H1 (cell line): ENCODE measurements around the gene RNASE7. TPM values are rescaled to one million over a fixed set of nuclear protein-coding genes. Genes with fewer than 3 reads are reported as not detected.

Experiments used
- BACH1 ChIP-seq: IDR thresholded peaks from 2 replicates; pipeline ENCODE4 v1.6.1; 2012; ENCODE audit warnings: low read length, improper control_type of control experiment
- CREB1 ChIP-seq: IDR thresholded peaks from 2 replicates; pipeline ENCODE4 v1.6.1; 2012; ENCODE audit warnings: inconsistent platforms
- EGR1 ChIP-seq: IDR thresholded peaks from 2 replicates; pipeline ENCODE4 v1.6.1; 2011; ENCODE audit warnings: low read depth, low read length, borderline replicate concordance
- NANOG ChIP-seq: IDR thresholded peaks from 2 replicates; pipeline ENCODE4 v1.6.1; 2011; ENCODE audit warnings: low read length, low read depth, mild to moderate bottlenecking, inconsistent platforms; ENCODE audit not compliant: insufficient read depth, poor library complexity, severe bottlenecking
- PHF8 ChIP-seq: fragments of 200-600 bp; sonication (generic); conservative IDR thresholded peaks from 2 replicates; pipeline ENCODE4 v1.7.1; 2012; ENCODE audit warnings: low read depth, mild to moderate bottlenecking, inconsistent platforms, low read length, moderate library complexity
- RBBP5 ChIP-seq: IDR thresholded peaks from 2 replicates; pipeline ENCODE4 v1.7.1; 2012; ENCODE audit warnings: low read depth, mild to moderate bottlenecking, inconsistent platforms, low read length, moderate library complexity, borderline replicate concordance
- SP1 ChIP-seq: IDR thresholded peaks from 2 replicates; pipeline ENCODE4 v1.6.1; 2011; ENCODE audit warnings: low read depth, low read length
- SUZ12 ChIP-seq: fragments of 200-600 bp; sonication (generic); IDR thresholded peaks from 2 replicates; pipeline ENCODE4 v1.6.1; 2012; ENCODE audit warnings: mild to moderate bottlenecking, inconsistent platforms, low read length, moderate library complexity, mixed read lengths
- polyA plus RNA-seq, 7 experiments: library from polyadenylated mRNA; depleted of rRNA in 3 of 7; stranded (reverse) in 5 of 7; unstranded in 2 of 7; fragments of >200 nt in 5 of 7; fragments of 200-250 nt in 2 of 7; gene quantifications; 1 replicate in 5 of 7; 2 replicates in 1 of 7; 4 replicates in 1 of 7; pipeline versions ENCODE4 v1.2.1 to v1.2.3, GENCODE V29; 2011 to 2013; ENCODE audit warnings: missing spikeins in 2 of 7, mixed read lengths in 2 of 7
- total RNA-seq: library from RNA; stranded (reverse); fragmentation: NEBNext Ultra II Directional; extraction: Animal tissue kit (Norgen Biotek cat#: 25700); gene quantifications from 2 replicates; pipeline ENCODE4 v1.2.1, GENCODE V29; 2021
- TF ChIP-seq, protein P1 (sequence below): fragments of 300-600 bp; sonication (generic); IDR thresholded peaks from 2 replicates; pipeline ENCODE4 v1.7.1; 2012; ENCODE audit warnings: low read length, moderate library complexity, mild to moderate bottlenecking, inconsistent platforms; ENCODE audit not compliant: insufficient replicate concordance

RNASE7 gene
- total and polyA plus RNA-seq, 2 of the 8 experiments (the other 6 are each of a cell fraction or from before 2014, with no cell fraction given) = not detected

DNA sequence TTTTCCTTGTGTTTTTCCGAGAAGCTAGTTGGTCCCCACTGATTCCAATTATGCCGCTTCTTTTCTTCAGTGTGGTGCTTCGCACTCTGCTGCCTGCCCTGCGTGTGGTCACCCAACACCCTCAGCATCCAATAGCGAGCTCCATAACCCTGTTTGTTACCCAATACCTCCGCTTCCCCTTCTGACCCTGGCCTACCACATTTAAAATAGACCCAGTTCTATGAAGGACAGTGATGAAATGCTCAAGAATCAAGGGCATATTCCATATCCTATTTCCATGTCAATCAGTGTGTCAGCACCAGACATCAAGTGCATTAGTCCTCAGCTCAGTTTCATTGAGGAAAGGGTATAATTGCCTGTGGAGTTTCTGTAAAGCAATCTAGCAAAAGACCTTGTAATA lies 26.9 kb upstream of the RNASE7 start (continued):
- TF ChIP-seq, protein P1, sequence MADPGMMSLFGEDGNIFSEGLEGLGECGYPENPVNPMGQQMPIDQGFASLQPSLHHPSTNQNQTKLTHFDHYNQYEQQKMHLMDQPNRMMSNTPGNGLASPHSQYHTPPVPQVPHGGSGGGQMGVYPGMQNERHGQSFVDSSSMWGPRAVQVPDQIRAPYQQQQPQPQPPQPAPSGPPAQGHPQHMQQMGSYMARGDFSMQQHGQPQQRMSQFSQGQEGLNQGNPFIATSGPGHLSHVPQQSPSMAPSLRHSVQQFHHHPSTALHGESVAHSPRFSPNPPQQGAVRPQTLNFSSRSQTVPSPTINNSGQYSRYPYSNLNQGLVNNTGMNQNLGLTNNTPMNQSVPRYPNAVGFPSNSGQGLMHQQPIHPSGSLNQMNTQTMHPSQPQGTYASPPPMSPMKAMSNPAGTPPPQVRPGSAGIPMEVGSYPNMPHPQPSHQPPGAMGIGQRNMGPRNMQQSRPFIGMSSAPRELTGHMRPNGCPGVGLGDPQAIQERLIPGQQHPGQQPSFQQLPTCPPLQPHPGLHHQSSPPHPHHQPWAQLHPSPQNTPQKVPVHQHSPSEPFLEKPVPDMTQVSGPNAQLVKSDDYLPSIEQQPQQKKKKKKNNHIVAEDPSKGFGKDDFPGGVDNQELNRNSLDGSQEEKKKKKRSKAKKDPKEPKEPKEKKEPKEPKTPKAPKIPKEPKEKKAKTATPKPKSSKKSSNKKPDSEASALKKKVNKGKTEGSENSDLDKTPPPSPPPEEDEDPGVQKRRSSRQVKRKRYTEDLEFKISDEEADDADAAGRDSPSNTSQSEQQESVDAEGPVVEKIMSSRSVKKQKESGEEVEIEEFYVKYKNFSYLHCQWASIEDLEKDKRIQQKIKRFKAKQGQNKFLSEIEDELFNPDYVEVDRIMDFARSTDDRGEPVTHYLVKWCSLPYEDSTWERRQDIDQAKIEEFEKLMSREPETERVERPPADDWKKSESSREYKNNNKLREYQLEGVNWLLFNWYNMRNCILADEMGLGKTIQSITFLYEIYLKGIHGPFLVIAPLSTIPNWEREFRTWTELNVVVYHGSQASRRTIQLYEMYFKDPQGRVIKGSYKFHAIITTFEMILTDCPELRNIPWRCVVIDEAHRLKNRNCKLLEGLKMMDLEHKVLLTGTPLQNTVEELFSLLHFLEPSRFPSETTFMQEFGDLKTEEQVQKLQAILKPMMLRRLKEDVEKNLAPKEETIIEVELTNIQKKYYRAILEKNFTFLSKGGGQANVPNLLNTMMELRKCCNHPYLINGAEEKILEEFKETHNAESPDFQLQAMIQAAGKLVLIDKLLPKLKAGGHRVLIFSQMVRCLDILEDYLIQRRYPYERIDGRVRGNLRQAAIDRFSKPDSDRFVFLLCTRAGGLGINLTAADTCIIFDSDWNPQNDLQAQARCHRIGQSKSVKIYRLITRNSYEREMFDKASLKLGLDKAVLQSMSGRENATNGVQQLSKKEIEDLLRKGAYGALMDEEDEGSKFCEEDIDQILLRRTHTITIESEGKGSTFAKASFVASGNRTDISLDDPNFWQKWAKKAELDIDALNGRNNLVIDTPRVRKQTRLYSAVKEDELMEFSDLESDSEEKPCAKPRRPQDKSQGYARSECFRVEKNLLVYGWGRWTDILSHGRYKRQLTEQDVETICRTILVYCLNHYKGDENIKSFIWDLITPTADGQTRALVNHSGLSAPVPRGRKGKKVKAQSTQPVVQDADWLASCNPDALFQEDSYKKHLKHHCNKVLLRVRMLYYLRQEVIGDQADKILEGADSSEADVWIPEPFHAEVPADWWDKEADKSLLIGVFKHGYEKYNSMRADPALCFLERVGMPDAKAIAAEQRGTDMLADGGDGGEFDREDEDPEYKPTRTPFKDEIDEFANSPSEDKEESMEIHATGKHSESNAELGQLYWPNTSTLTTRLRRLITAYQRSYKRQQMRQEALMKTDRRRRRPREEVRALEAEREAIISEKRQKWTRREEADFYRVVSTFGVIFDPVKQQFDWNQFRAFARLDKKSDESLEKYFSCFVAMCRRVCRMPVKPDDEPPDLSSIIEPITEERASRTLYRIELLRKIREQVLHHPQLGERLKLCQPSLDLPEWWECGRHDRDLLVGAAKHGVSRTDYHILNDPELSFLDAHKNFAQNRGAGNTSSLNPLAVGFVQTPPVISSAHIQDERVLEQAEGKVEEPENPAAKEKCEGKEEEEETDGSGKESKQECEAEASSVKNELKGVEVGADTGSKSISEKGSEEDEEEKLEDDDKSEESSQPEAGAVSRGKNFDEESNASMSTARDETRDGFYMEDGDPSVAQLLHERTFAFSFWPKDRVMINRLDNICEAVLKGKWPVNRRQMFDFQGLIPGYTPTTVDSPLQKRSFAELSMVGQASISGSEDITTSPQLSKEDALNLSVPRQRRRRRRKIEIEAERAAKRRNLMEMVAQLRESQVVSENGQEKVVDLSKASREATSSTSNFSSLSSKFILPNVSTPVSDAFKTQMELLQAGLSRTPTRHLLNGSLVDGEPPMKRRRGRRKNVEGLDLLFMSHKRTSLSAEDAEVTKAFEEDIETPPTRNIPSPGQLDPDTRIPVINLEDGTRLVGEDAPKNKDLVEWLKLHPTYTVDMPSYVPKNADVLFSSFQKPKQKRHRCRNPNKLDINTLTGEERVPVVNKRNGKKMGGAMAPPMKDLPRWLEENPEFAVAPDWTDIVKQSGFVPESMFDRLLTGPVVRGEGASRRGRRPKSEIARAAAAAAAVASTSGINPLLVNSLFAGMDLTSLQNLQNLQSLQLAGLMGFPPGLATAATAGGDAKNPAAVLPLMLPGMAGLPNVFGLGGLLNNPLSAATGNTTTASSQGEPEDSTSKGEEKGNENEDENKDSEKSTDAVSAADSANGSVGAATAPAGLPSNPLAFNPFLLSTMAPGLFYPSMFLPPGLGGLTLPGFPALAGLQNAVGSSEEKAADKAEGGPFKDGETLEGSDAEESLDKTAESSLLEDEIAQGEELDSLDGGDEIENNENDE = no peak
- TF ChIP-seq EGR1 = no peak
- TF ChIP-seq RBBP5 = no peak
- no peak for TF ChIP-seq NANOG
- no peak for TF ChIP-seq SP1
- no peak for TF ChIP-seq SUZ12
- no peak for TF ChIP-seq BACH1
- no peak for TF ChIP-seq PHF8
- TF ChIP-seq CREB1 = no peak
- TF ChIP-seq, all 59 proteins: peak for 0
